Fibroblast of mammary gland (primary cell): ENCODE data around the gene TAAR1.
"Not testable (repeated sequence)": the region's sequence is repeated elsewhere in the genome, so short reads cannot be mapped to it uniquely, and the experiment has no call there.

Experiments
- DNase-seq: peaks from one replicate; pipeline ENCODE4 v3.0.0-alpha.2; 2010; ENCODE audit warnings: low read depth
- H3K4me3 ChIP-seq: 2 replicates; pipeline ENCODE4 v1.5.1; 2011; ENCODE audit warnings: low read depth, mild to moderate bottlenecking, low read length, moderate library complexity; ENCODE audit not compliant: control insufficient read depth
- TF ChIP-seq, protein P1 (sequence below): conservative IDR thresholded peaks from 2 replicates; pipeline ENCODE4 v1.5.1; 2011; ENCODE audit warnings: low read depth, low read length, inconsistent platforms; ENCODE audit not compliant: control insufficient read depth, insufficient read depth

The TAAR1 gene

GRCh38 chr6:132659082-132659481, at the start of gene TAAR1:
TSS of gene TAAR1 (minus strand) at chr6:132659182. CDS start at chr6:132646003, 13,179 bp downstream.
- TF ChIP-seq, protein P1, sequence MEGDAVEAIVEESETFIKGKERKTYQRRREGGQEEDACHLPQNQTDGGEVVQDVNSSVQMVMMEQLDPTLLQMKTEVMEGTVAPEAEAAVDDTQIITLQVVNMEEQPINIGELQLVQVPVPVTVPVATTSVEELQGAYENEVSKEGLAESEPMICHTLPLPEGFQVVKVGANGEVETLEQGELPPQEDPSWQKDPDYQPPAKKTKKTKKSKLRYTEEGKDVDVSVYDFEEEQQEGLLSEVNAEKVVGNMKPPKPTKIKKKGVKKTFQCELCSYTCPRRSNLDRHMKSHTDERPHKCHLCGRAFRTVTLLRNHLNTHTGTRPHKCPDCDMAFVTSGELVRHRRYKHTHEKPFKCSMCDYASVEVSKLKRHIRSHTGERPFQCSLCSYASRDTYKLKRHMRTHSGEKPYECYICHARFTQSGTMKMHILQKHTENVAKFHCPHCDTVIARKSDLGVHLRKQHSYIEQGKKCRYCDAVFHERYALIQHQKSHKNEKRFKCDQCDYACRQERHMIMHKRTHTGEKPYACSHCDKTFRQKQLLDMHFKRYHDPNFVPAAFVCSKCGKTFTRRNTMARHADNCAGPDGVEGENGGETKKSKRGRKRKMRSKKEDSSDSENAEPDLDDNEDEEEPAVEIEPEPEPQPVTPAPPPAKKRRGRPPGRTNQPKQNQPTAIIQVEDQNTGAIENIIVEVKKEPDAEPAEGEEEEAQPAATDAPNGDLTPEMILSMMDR = no peak
- no peak for DNase-seq
- no peak within 1 kb of the TSS for H3K4me3 ChIP-seq

GRCh38 chr6:132708771-132709170, 49.8 kb upstream of the TAAR1 start:
- TF ChIP-seq, protein P1 = no peak
- DNase-seq = no peak

DNA sequence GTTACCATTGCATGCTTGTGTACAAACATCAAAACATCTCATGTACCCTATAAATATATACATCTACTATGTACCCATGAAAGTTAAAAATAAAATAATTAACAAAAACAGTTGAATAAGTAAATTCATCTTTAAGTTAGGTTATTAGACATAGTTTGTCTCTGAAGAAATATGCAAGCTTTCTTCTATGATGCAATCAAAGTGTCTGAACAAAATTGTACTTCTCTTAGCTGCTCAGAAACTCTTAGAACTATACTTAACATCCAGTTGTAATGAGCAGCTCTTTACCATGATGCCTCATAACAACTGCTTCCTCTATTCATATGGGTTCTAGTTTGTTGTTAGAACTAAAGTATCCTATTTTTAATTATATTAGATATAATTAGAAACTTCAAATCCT, 49.0 kb upstream of the TAAR1 start:
- DNase-seq = no peak
- TF ChIP-seq, protein P1 = no peak
- H3K4me3 ChIP-seq = no peak overlapping the region

More at GRCh38 chr6:132708771-132709170, 49.8 kb upstream of the TAAR1 start:
- H3K4me3 ChIP-seq = no peak overlapping the region

DNA sequence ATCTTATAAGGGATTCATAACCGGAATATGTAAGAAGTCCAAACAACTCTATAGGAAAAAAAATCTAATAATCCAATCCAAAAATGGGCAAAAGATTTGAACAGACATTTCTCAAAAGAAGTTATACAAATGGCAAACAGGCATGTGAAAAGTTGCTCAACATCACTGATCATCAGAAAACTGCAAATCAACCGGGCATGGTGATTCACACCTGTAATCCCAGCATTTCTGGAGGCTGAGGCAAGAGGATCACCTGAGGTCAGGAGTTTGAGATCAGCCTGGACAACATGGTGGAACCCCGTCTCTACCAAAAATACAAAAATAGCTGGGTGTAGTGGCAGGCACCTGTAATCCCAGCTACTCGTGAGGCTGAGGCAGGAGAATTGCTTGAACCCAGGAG, 47.8 kb upstream of the TAAR1 start:
- H3K4me3 ChIP-seq, DNase-seq: not testable (repeated sequence)

DNA sequence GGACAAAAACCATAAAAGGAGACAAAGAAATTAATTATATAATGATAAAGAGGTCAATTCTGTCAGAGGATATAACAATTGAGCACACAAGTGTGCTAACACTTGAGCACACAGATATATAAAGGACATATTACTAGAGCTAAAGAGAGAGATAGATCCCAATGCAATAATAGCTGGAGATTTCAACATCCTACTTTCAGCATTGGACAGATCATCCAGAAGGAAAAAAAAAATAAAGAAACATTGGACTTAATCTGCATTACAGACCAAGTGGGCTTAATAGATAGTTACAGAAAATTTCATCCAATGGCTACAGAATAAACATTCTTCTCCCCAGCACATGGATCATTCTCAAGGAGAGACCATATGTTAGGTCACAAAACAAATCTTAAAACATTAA, 45.0 kb upstream of the TAAR1 start:
- TF ChIP-seq, protein P1 = no peak
- no peak overlapping the region for H3K4me3 ChIP-seq
- DNase-seq = no peak

DNA sequence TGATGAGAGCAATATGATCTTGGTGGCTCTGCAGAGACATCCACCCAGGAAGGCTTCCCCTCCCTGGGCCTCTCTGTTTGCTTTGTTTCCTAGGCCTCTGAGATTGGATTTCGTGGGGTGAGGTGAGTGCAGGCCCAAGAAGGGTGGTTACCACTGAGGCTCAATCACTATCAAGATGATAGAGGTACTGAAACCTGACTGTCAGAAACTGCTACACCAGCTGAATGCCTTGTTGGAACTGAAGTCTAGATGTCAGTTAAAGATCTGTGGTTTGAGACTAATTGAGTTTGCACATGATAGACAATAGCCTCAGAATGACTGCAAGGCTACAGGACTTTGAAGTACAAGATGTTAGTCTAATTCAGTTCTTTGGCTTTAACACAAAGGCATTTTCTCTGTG, 39.6 kb upstream of the TAAR1 start:
- TF ChIP-seq, protein P1 = no peak
- no peak for DNase-seq
- H3K4me3 ChIP-seq = no peak overlapping the region

- DNase-seq = no peak
- TF ChIP-seq, protein P1 = no peak
- H3K4me3 ChIP-seq = no peak overlapping the region
Observed at GRCh38 chr6:132695773-132696172, 36.8 kb upstream of the TAAR1 start.

- peak; percentile 61 for DNase-seq
- TF ChIP-seq, protein P1 = no peak
- H3K4me3 ChIP-seq = no peak overlapping the region
Observed at GRCh38 chr6:132693478-132693877, 34.5 kb upstream of the TAAR1 start.
